Mesenteric fat pad (tissue), 1 donor: ENCODE results near the gene HNRNPUL2. TPM values are rescaled to one million over a fixed set of nuclear protein-coding genes. Genes with fewer than 3 reads are reported as not detected.
"Not testable (repeated sequence)": the region's sequence is repeated elsewhere in the genome, so short reads cannot be mapped to it uniquely, and the experiment has no call there.

Experiments
- DNase-seq: peaks from one replicate; pipeline ENCODE4 v3.0.0-alpha.2; 2020; ENCODE audit warnings: low spot score
- long read RNA-seq: library from polyadenylated mRNA; unstranded; transcript quantifications from one replicate; pipeline ENCODE4 v2.0.0, GENCODE V29; 2020
- total RNA-seq: library from RNA; stranded (reverse); fragmentation: NEBNext Ultra II Directional; extraction: Animal tissue kit (Norgen Biotek cat#: 25700); gene quantifications from one replicate; pipeline ENCODE4 v1.2.1, GENCODE V29; 2021
- donor health status: DM: yes; HTN: yes; CAD: no.

HNRNPUL2 gene
- total RNA-seq, result 37.7 TPM
- long read RNA-seq, partial matches to known transcripts, result 0 of 3 reads
- long read RNA-seq, other reads (novel, unspliced or antisense), result 3 of 3 reads

DNA sequence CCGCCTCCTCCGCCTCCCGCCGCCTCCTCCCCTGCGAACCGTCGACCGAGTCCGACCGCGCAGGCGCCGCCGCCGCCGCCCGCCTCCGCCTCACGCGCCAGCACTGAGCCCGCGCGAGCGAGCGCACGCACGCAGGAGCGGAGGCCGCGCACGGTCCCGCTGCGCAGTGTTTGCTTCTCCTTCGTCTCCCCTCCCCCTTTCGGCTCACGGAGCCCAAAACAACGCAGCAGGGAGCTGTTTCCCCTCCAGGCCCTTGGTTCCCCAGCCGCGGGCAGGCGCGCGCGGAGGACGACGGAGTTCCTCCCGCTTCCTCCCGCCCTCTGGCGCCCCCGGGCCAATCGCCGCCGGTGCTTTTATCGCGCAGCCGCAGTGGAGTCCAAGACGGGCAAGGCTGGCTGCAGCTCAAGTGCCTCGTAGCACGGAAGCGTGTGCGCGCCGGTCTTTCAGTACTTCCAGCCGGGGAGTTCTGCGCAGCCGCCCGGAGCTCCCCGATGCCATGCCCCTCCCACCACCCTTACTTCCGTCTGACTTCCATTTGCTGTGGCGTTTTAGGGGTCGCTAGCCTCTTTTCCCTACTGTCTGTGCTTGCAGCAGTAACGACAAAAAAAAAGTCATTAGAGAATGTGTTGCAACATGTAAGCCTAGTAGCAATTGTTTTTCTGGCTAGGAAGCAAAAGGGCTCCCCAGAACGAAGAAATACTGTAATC is at the start of gene HNRNPUL2:
Gene HNRNPUL2, minus strand, starts transcription at position 293 of the 707 bp plus-strand sequence. CDS start 301 bp downstream, outside the sequence.
- peak; percentile 100 for DNase-seq

DNA sequence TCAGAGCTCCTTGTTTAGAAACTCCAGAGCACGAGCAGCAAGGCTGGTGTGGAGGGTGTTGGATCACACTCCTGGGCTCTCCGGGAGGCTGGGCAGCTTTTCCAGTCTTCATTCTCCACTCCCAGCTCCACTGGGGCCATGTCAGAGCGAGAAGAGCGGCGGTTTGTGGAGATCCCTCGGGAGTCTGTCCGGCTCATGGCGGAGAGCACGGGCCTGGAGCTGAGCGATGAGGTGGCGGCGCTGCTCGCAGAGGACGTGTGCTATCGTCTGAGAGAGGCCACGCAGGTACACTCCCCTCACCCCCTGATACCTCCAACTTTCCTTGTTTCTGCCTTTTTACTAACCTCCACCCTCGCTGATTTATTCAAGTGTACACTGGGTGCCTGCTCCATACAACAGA is 48.4 kb upstream of the HNRNPUL2 start:
- DNase-seq, result no peak

DNA sequence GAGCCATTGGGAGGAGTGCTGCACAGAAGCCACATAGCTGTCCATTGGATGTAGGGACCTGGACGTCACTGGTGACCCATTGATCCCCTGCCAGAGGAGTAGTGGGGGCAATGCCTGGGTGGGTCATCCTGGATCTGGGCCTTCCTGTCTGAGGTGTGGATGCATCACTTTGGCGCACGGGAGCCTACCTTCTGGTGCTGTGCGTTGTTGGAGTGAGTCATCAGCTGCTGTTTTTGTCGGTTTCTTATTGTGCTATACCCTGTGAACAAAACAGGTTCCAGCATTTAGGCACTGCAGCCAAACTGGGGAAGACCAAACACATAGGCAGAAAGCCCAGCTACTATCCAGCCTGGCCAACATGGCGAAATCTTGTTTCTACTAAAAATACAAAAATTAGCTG is 47.1 kb upstream of the HNRNPUL2 start:
- DNase-seq, result no peak

DNA sequence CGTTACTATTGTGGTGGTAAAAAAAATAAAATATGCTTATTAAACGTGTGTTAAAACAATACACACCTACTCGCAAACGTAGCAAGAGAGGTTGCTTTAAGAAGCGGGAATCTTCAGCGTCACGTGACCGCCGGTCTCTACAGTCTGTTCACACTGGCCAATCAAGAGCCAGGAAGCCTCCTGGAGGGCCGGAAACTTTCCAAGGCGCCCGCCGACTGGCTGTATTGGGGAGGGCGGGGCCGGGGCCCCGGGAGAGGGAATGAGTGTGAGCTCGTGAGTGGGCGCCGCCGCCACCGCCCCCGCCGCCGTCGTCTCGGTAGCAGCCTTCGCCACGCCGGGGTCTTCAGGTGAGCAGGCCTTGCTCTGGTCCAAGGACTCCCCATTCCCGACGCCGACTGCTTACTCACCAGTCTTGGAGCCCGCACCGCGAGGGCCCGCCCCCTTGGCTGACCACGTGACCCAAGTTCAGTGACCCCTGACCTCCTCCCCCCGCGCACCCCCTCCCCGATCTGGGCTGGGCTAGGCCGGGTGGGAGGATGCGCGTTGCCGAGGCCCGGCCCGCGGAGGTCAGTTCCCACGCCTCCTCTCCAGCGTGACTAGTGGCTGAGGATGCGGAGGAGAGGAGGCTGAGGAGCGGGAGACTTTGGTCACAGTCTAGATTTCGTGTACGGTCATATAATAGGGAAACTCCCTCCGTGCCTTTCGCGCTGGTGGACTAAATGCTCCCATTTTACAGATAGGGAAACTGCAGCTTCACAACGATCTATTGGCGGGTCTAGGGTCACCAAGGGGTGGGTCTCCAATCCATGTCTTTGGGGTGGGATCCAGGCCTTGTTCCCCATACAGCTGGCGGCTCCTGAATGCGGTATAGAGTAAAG is 44.1 kb upstream of the HNRNPUL2 start, which contains the start of gene TAF6L:
Gene TAF6L, plus strand, starts transcription at position 253 of the 878 bp plus-strand sequence. CDS start 4,388 bp downstream, outside the sequence.
- DNase-seq, result peak; percentile 98

DNA sequence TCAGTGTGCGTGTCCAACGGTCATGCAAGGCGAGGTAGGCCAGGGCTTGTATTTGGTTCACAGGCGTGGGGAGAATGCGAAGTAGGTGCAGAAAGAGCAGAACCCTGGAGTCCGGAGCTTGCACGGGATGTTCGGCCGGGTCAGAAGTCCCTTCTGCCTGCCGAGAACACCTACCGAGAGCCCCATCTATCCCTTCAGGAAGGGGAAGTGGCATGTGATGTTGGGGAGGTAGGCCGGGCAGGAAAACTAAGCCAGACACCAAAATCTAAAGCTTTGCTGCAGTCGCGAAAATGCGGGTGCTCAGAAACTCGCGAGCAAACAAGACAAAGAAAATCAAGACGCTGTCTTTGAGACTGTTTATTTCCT is 43.5 kb upstream of the HNRNPUL2 start:
- no peak for DNase-seq

DNA sequence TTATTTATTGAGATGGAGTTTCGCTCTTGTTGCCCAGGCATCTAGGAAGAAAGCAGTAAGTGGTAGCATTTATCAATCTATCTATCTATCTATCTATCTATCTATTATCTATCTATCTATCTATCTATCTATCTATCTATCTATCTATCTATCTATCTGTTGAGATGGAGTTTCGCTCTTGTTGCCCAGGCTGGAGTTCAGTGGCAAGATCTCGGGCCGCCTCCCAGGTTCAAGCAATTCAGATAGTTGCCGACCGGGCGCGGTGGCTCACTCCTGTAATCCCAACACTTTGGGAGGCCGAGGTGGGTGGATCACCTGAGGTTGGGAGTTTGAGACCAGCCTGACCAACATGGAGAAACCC is 33.6 kb upstream of the HNRNPUL2 start:
- DNase-seq, result not testable (repeated sequence)

DNA sequence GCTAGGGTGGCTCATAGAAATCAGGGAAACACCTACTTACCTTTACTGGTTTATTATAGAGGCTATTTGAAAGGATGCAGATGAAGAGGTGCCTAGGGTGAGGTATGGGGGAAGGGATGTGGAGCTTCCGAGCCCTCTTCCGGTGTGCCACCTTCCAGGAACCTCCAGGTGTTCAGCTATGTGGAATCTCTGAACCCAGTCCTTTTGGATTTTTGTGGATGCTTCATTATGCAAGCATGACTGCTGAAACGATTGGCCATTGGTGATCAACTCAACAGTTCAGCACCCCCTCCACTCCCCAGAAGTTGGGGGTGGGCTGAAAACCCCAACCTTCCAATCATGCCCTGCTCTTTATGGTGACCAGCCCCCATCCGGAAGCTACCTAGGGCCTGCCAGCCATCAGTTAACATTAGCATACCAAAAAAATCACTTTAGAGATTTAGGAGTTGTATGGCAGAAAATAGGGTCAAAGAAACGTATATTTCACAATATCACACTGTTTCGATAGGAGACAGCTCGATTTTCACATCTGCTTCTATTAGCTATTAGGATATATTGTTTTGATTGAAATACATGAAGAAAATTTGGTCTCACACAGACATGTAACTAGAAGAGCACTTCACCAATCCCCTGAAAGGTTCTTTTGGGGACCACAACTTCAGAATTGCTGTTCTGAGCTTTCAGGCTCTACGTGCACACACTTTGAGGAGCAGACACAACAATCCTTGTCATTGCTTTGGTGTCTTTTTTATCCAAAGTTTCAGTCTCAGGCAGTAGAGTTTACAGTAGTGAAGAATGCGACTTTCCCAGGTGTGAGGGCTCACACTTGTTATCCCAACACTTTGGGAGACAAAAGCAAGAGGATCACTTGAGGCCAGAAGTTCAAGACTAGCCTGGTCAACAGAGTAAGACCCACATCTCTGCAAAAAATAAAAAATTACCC is 30.9 kb upstream of the HNRNPUL2 start:
- DNase-seq, result no peak

DNA sequence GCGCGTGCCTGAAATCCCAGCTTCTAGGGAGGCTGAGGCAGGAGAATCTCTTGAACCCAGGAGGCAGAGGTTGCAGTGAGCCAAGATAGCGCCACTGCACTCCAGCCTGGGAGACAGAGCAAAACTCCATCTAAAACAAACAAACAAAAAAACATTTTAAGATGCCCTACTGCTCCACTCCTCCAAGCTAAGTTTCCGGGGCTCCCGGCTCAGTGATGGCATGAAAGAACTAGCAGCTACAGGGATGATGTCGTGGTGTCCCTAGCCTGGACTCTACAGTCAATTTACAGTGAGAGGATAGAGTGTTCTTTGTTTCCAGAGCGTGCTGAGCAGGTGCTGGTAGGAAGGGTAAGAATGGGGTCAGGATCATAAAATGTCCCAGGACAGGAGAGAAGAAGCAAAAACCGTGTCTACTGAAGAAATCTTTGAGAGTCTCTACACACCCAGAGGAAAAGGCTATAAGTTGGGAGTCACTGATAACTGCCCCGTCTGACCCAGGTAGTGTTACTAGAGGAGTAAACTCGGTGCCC is 27.9 kb upstream of the HNRNPUL2 start:
- DNase-seq, result no peak

DNA sequence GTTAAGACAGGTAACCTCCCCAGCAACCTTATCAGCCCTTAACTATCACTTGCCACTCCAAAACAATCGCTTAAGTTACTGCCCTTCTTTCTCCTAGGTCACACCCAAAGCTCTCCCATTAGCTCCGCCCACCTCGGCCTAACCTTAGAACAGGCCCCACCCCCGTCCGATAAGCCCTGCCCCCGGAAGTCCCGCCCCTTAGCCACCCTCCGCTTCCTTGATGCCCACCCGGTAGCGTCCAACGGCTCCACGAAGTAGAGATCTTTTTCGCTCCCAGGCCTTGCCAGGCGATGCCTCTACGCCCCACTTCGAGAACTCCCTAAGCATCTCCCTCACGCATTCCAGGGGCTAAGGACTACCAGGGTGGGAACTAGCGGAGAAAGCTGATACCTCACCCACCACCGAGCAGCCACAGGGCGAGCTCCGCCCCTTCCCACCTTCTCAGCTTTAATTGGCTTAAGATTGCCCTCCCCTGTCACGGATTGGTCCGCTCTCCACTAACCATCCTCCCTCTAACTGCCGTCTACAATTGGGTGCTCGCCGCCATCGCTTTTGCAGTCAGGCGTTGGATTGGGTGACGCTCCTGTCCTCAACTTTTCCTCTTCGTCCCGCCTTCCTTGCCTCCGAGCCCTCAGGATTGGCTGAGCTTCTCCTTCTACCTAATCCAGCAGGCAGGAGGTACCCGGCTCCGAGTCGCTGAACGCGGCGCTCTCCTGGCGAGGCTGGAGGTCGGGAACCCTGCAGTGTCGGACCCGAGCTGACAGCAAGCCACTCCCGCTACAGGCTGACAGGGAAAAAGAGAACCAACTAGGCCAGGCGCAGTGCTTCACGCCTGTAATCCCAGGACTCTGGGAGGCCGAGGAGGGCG is 26.7 kb upstream of the HNRNPUL2 start, which contains the start of gene ZBTB3:
Gene ZBTB3, minus strand, starts transcription at position 425 of the 868 bp plus-strand sequence. CDS start 496 bp downstream, outside the sequence.
- peak; percentile 96 for DNase-seq

DNA sequence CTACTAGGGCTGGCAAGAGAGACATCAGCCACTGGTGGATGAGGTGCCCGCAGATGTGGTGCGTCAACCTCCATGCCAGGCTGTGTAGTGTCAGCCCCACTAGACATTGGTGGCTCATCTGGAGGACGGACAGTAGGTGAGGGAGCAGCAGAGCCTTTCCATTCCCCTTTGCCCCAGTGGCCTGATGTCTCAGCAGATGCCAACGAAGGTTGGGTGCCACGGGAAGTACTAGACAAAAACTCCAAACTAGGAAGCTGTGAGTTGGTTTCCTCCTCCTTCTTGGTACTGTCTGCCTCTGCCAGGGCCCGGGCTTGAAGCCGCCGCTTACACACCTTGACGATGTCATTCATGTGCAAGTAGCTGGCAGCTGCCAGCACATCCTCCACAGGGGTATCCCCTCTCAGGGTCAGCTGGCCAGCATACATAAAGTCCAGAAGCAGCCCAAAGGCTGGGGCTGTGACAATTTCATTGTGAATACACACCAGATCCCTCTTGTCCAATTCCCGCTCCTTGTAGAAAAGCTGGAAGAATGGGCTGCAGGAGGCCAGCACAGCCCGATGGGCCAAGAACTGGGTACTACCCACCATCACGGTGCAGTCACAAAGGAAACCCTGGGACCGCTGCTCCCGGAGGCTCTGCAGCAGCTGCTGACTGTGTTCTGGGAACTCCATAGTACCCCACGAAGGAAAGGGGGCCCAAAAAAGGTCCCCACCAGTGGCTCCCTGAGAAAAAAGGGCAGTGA is 25.9 kb upstream of the HNRNPUL2 start:
- DNase-seq, result no peak

DNA sequence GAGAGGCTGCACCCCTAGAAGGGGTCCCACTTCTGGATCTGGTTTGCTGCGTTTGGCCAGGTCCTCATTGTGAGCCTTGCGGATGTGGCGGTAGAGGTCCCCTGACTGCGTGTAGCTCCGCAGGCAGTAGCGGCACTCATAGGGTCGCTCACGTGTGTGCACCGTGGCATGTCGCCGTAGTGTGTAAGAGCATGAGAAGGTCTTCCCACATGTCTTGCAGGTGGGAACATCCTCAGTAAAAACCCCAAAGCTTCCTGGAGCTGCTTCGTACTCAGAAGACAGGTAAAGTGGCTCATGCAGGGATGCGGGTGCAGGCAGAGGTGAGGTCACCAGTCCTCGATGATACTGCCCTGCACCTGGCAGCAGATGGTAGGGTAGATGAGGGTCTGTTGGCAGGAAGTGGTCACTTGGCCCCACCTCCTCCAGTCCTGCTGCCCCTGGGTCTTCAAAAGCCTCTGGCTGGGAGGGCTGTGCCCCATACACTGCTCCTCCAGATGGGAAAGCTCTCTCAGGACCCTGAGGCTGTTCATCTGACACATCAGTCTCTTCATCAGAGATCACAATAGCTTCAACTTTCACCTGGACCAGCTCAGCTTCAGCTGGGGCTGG is 25.0 kb upstream of the HNRNPUL2 start:
- no peak for DNase-seq

DNA sequence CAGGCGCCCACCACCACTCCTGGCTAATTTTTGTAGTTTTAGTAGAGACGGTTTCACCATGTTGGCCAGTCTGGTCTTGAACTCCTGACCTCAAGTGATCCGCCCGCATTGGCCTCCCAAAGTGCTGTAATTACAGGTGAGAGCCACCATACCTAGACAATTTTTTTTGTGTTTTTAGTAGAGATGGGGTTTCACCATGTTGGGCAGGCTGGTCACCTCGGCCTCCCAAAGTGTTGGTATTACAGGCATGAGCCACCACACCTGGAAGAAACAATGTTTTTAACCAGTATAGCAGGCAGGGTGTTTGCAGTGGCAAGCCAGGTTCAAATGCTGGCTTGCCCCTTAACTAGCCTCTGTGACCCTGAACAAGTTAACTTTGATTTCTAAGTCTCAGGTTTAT is 22.7 kb upstream of the HNRNPUL2 start:
- not testable (repeated sequence) for DNase-seq

DNA sequence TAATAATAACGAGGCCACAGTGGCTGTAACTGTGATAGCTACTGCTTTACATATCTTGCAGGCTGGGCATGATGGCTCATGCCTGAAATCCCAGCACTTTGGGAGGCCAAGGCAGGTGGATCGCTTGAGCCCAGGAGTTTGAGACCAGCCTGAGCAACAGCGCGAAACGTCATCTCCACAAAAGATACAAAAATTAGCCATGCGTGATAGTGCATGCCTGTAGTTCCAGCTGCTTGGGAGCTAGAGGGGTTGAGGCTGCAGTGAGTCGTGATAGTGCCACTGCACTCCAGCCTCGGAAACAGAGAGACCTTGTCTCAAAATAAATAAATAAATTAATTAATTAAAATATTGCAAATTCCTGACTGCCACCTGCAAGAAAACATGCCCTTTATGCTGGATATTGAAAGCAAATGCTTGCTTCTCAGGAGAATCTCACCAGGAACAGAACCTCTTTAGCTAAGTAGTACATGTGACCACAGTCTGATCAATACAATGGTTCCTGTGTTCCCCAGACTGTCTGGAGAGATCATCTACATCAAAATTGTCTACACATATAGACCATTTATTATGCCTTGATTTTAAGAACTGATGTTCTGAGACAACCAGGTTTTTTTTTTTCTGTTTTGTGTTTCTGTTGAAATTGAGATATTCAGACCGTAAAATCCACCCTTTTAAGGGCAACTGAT is 20.4 kb upstream of the HNRNPUL2 start:
- no peak for DNase-seq

DNA sequence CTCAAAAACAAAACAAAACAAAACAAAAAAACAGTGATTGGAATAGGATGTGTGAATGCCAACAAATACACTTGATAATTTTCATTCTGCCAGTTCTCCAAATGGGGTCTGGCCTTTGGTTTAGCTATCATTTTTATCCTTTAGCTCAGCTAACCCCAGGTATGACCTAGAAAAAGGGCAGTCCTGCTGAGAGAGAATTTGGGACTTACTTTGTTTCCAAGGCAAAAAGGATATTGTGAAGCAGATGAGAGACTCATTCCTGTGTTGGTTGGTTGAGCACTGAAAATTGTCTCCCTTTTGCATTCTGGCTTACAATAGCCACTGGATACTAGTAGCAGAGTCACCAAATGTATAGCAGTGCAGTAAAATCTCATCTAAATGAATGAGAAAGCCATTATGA is 9.9 kb upstream of the HNRNPUL2 start:
- no peak for DNase-seq

DNA sequence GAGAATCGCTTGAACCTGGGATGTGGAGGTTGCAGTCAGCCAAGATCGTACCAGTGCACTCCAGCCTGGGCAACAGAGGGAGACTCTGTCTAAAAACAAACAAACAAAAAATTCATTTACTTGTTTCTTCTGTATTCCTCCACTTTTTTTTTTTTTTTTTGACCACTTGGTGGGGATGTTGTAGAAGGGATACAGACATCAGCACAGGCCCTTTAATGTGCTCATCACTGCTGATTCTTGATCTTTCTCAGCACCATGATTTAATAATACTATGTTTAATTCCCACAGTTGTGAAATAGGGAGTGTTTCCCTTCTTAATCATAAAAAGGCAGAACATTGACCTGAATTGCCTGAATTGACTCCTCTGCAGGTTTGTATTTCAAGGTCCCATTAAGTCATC is 5.6 kb upstream of the HNRNPUL2 start:
- DNase-seq, result no peak

DNA sequence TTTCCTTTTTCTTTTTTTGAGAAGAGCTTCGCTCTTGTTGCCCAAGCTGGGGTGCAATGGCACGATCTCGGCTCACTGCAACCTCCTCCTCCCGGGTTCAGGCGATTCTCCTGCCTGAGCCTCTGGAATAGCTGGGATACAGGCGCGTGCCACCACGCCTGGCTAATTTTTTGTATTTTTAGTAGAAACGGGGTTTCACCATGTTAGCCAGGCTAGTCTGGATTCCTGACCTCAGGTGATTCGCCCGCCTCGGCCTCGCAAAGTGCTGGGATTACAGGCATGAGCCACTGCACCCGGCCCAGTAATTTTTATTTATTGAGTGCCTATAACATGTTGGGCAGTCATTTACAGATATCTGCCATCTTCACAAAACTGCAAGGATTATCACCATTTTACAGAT is 2.8 kb upstream of the HNRNPUL2 start:
- not testable (repeated sequence) for DNase-seq

DNA sequence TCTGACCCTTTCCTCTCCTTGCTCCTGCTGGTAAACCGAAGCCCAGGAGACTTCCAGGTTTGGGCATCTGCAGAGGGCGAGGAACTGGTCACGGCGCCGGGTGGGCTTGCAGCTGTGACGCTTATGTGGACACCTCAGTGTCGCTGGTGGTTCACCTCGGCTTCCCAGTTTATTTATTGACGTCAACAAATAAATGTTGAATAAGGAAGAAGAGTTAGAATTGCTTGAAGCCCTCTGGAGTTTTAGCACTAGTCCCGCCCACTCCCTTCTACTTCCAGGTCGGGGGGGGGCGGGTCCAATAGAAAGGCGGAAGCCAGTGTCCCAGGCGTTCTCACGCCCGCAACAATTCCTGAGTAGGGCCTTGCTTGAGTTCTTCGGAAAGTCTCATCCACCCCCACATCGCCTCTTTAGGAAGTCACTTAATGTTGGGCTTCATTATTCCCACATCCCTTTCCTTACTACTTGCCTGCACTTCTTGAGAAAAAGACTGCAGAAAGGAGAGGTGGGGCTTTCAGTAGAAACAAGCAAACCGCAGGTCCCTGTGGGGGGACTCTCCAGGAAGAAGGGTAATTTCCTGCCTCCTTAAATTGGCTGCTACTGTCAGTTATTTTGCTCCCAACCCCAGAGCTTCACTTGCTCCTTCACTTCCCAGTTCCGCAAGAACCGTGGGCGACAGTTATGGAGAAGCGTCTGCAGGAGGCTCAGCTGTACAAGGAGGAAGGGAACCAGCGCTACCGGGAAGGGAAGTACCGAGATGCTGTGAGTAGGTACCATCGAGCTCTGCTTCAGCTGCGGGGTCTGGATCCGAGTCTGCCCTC is 1.1 kb upstream of the HNRNPUL2 start, which contains the start of gene TTC9C:
Gene TTC9C, plus strand, starts transcription at position 316 of the 818 bp plus-strand sequence. Its CDS starts 363 bp downstream, at position 679.
- DNase-seq, result no peak
